ENCODE measurements around the gene PPP1R13B. TPM values are rescaled to one million over a fixed set of nuclear protein-coding genes. Genes with fewer than 3 reads are reported as not detected.

PPP1R13B gene
- total RNA-seq, 1 donor from 2014 or later, result 32.7 TPM

DNA sequence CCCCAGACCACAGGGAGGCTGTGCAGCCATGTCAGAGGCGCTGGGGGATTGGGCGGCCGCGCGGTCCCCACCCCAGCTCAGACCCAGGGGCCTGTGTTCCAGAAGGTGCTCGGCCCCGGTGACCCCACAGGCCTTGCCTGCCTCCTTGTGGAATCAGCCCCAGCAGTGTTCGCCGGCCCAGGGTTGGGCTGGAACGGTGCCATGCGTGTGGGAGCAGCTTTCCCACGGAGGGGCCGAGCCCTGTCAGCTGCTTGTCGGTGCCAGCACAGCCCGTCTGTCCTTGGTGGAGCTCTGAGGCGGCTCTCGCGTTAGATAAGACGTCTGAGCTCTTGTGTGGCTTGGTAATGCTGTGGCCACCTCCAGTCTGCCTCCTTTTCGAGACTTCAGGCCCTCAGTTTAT is 123.3 kb downstream of the PPP1R13B start:
- intact Hi-C loops (cut with DNase I), result loop anchor here (5.0 kb wide), 1 partner anchor 123 kb away; the partner anchor contains the start of gene PPP1R13B

DNA sequence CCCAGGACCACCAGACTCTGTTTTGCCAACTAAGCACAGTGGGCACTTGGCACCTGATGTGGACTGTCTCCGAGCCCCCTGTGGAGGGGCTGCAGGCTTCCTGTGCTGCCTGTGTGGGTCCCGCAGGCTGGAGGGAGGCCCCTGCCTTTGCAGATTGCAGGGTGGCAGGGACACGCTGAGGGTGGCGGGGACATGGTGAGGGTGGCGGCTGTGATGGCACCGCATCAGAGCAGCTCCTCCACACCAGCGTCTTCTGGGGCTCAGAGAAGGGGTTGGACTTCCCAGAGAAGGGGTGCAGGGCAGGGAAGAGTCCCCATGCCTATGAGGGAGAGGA is 123.7 kb downstream of the PPP1R13B start:
- Histone ChIP-seq H3K27me3 (no peaks in the 10 kb centered on the region), H3K4me3 (peak overlapping the region in 1 of 2 donors; percentile 39), H3K27ac (peak overlapping the region; percentile 86 to 87), H3K4me1 (peaks cover 19 to 40% of the 10 kb centered on the region in 2 donors), H3K9me3 (no peaks in the 10 kb centered on the region), H3K36me3 (peaks cover 20% of the 10 kb centered on the region in 2 donors)
- DNase-seq (ENCODE audit: low spot score in 2 of 2), result no peak
- intact Hi-C loops (cut with DNase I), result loop anchor here (5.0 kb wide), 1 partner anchor 124 kb away; the partner anchor contains the start of gene PPP1R13B
- TF ChIP-seq, protein P1, sequence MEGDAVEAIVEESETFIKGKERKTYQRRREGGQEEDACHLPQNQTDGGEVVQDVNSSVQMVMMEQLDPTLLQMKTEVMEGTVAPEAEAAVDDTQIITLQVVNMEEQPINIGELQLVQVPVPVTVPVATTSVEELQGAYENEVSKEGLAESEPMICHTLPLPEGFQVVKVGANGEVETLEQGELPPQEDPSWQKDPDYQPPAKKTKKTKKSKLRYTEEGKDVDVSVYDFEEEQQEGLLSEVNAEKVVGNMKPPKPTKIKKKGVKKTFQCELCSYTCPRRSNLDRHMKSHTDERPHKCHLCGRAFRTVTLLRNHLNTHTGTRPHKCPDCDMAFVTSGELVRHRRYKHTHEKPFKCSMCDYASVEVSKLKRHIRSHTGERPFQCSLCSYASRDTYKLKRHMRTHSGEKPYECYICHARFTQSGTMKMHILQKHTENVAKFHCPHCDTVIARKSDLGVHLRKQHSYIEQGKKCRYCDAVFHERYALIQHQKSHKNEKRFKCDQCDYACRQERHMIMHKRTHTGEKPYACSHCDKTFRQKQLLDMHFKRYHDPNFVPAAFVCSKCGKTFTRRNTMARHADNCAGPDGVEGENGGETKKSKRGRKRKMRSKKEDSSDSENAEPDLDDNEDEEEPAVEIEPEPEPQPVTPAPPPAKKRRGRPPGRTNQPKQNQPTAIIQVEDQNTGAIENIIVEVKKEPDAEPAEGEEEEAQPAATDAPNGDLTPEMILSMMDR (IDR thresholded peaks at IDR 0.05), result no peak

More for the DNA sequence above, 123.3 kb downstream of the PPP1R13B start:
- peaks cover 16 to 38% of the 10 kb centered on the region in 2 donors for H3K4me1 ChIP-seq
- no peaks in the 10 kb centered on the region for H3K9me3 ChIP-seq
- H3K27ac ChIP-seq, result peak overlapping the region; percentile 86 to 87
- no peaks in the 10 kb centered on the region for H3K27me3 ChIP-seq
- TF ChIP-seq, protein P1 (IDR thresholded peaks at IDR 0.05), result peak; percentile 11 to 41 (median 31)
- peak in 1 of 2 donors; percentile 87 for DNase-seq (ENCODE audit: low spot score in 2 of 2)
- H3K36me3 ChIP-seq, result peaks cover 24% of the 10 kb centered on the region in 2 donors
- H3K4me3 ChIP-seq, result peak overlapping the region in 1 of 2 donors; percentile 39

DNA sequence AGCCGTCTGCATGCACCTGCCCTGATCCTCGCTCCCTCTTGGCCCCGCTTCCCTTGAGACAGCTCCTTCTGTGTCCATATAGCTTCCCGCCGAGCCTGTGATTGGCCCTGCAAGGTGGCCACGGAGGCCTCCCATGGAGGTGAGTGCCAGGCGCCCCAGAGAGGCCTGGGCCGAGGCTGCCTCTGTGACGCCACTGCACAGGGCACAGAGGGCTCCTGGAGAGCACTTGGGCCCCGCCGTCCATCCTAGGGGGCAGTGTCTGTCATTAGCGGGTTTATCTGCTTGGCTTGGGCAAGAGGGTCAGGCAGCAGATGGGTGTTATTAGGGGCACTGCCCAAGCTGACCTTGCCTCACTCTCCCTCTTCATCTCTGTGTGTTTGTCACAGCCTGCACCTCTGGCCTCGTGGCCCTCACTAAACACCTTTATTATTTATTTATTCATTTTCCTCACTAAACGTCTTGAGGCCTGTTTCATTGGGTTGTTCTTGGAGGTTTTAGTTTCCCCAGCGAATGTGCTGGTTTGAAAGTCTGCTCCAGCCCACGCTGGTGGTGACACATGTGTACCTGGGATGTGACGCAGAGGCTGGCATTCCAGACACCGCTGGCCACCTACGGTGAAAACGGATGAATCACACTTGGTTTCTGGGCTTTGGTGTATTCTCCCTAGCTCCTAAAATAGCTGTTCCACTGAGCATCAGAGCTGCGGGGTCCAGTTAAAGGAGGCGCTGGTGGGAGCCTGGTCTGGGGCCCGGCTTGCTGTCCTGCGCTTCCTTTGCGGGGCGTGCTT is 125.8 kb downstream of the PPP1R13B start:
- Histone ChIP-seq H3K9me3 (no peaks in the 10 kb centered on the region), H3K27ac (peak overlapping the region; percentile 73 to 86), H3K27me3 (no peaks in the 10 kb centered on the region), H3K36me3 (peaks cover 6 to 8% of the 10 kb centered on the region in 2 donors), H3K4me3 (no peak overlapping the region), H3K4me1 (peaks cover 39 to 56% of the 10 kb centered on the region in 2 donors)
- intact Hi-C loops (cut with DNase I), result loop anchor here (5.0 kb wide), 1 partner anchor 126 kb away; the partner anchor contains the start of gene PPP1R13B
- TF ChIP-seq, protein P1 (IDR thresholded peaks at IDR 0.05), result no peak
- DNase-seq (ENCODE audit: low spot score in 2 of 2), result peak in 1 of 2 donors; percentile 84

DNA sequence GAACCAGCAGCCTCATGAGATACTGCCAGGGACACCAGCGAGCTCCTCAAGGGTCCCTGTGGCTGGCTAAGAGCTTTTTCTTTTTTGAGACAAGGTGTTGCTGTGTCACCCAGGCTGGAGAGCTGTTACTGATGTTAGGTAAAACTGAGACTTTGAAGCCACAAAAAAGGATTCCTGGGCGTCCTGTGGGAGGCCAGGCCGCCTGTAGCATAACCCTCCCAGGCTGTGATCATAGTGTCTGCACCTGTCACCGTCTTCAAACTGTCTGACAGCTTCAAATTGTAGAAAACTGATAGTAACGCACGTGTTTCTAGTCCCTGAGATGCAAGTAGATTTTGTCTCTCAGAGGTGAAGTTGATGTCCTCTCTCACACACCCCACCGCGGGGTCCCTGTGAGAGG is 127.6 kb downstream of the PPP1R13B start:
- H3K36me3 ChIP-seq, result no peaks in the 10 kb centered on the region
- TF ChIP-seq, protein P1 (IDR thresholded peaks at IDR 0.05), result no peak
- H3K4me3 ChIP-seq, result no peak overlapping the region
- intact Hi-C loops (cut with DNase I), result loop anchor here (5.0 to 10.0 kb wide), 5 partner anchors 92 to 385 kb away; partner anchors contain the start of genes BAG5, COA8, EIF5 and KLC1
- H3K4me1 ChIP-seq, result peaks cover 37 to 56% of the 10 kb centered on the region in 2 donors
- no peak for DNase-seq (ENCODE audit: low spot score in 2 of 2)
- no peaks in the 10 kb centered on the region for H3K27me3 ChIP-seq
- H3K9me3 ChIP-seq, result no peaks in the 10 kb centered on the region
- peak overlapping the region in 1 of 2 donors; percentile 86 for H3K27ac ChIP-seq

DNA sequence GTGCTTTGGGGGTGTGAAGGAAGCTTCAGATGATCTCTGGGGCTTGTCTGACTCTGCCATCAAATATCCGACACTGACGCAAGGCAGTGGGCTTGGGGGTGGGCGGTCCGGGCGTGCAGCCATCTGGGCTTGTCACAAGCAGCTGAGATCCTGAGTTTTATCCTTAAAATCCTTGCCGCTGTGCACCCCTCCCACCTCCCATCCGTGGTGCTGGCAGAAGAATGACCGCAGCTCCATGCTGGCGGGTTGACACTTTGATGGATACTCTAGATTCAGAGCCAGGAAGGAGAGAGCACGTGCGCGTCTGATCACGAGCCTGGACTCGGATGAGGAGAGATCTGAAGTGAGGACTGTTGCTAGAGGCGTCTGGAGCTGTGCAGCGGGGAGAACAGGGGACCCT is 128.8 kb downstream of the PPP1R13B start:
- DNase-seq (ENCODE audit: low spot score in 2 of 2), result no peak
- intact Hi-C loops (cut with DNase I), result loop anchor here (5.0 to 10.0 kb wide), 4 partner anchors 91 to 384 kb away; partner anchors contain the start of genes BAG5, COA8, EIF5 and KLC1
- H3K36me3 ChIP-seq, result no peaks in the 10 kb centered on the region
- no peaks in the 10 kb centered on the region for H3K27me3 ChIP-seq
- no peaks in the 10 kb centered on the region for H3K9me3 ChIP-seq
- H3K4me1 ChIP-seq, result peaks cover 30 to 50% of the 10 kb centered on the region in 2 donors
- TF ChIP-seq, protein P1 (IDR thresholded peaks at IDR 0.05), result no peak
- peak overlapping the region in 1 of 2 donors; percentile 46 for H3K4me3 ChIP-seq
- peak overlapping the region; percentile 52 to 86 for H3K27ac ChIP-seq

Measured in ascending aorta (tissue), 2 donors.